Measurements from ENCODE around the gene RAG1.

- TF ChIP-seq CTCF (IDR thresholded peaks at IDR 0.05) (no peak), POLR2AphosphoS5 (IDR thresholded peaks at IDR 0.05) (no peak), EP300 (IDR thresholded peaks at IDR 0.05; ENCODE audit: low read depth) (no peak)
Measured at GRCh38 chr11:36618363-36619047, 50.7 kb downstream of the RAG1 start.
